Left hindlimb (tissue), 1 donor: ENCODE results near the gene RHOBTB1.

ENCODE experiments used
- DNase-seq: peaks from one replicate; pipeline ENCODE4 v3.0.0-alpha.2; 2018

RHOBTB1 gene

DNA sequence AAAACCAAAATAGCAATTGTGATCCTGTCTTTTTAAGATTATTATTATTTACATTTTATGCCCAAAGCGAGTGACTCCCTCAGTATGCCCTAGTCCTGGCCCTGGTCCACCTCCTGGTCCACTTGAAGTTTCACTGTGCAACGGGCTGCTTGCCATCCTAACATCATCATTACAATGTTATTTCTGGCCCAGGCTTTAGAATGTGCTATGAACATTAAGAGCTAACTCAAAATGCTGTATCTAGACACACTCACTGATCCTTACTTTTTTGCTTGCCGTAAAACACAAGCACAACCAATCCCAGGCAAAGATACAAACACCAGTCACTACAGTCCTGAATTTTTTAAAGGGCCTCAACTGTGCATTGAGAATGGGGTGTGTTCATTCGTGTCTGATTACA is 38.4 kb downstream of the RHOBTB1 start:
- peak; percentile 67 for DNase-seq

GRCh38 chr10:60903096-60903495 is 40.9 kb downstream of the RHOBTB1 start:
- no peak for DNase-seq

- DNase-seq = no peak
Observed at GRCh38 chr10:60901561-60902235, 42.3 kb downstream of the RHOBTB1 start.

GRCh38 chr10:60899266-60899665 is 44.7 kb downstream of the RHOBTB1 start:
- DNase-seq = no peak

GRCh38 chr10:60898321-60898720 is 45.7 kb downstream of the RHOBTB1 start:
- no peak for DNase-seq

DNA sequence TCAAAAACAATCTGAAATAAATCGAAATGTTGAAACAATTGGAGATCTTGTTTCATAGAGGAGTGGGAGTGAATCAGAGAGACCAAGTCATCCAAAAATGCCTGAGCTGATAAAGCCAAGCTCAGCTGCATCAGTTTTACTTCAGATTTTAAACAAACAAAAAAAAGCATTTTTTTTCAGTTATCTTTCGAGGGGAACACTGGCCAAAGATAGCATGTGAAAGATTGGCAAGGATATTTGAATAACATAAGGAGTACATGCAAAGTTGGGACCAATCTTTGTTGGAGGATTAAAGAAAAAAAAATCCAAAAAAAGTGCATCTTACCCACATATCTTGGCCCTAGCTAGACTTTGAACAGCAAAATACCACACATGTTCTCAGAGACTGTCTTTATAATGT is 47.2 kb downstream of the RHOBTB1 start:
- DNase-seq = no peak

DNA sequence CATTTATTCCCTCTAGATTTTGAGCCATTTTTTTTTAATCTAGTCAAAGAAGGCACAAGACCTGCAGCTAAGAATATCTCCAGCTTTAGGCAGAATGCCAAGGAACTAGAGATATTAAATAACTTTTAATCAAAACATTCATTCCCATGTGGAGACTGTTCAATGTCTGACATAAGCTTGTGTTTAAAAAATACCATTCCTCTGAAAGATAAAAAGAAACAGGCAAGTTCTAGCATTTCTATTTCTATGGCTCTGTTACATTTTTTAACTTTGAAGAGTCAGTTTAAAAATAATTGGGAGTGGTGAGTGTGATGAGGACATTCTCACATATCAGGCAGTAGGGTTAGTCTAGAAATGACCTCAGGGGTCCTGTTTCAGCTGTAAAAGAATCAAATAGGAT is 48.0 kb downstream of the RHOBTB1 start:
- DNase-seq = no peak

DNA sequence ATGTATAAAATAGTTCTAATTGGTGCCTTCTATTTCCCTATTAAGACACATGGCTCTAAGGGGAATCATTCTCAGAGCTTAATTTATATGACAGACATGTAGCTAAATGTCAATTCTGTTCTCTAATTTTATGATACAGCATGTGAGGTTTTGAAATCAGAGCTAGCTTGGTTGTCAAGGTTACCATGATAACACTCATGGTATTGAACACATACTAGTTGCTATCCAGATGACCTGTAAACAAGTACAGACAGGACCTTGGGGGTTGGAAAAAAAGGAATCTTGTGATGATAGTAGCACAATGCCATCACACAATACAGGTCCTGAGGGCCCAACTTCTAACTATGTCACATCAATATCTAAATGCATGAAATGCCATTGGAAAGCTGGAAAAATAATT is 49.2 kb downstream of the RHOBTB1 start:
- DNase-seq = no peak

GRCh38 chr10:60893231-60893630 is 50.8 kb downstream of the RHOBTB1 start:
- no peak for DNase-seq

- no peak for DNase-seq
Observed at GRCh38 chr10:60892571-60892970, 51.4 kb downstream of the RHOBTB1 start.

- no peak for DNase-seq
Observed at GRCh38 chr10:60890811-60891210, 53.2 kb downstream of the RHOBTB1 start.

DNA sequence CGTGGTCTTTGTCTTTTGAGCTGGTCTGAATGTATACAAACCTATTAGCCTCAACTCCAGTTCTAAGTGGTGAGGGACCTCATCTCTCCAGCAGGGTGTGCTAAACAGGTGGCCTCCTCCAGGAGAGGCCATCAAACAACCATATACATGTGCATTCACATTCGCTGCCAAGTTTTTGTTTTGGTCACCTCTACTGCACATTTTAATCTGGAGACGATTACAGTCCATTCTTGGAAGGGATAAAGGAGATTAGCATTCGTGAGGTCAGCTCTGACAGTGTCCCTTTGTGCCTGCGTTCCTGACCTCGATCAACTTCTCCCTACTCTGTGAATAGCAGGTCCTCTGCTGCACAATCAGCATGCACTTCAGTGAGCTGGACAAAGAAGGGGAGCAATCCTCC is 60.8 kb downstream of the RHOBTB1 start:
- DNase-seq = no peak

GRCh38 chr10:60878224-60878623 is 65.8 kb downstream of the RHOBTB1 start:
- DNase-seq = no peak

DNA sequence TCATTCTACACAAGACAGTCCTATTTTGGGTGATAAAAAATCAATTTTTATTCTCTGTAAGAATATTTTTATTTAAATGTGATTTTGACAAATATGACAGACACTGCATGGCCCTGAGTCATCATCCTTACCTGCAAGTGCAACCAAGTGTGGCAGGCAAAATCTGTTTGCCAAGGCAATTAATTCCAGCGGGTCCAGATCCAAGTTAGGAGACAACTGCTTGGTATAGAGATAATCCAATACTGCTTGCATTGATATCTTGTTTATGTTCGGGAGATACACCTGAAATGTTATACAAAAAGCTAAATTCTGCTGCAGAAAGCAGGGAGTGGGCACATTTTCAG is 66.2 kb downstream of the RHOBTB1 start:
- DNase-seq = no peak

- DNase-seq = no peak
Observed at GRCh38 chr10:60877061-60877776, 66.8 kb downstream of the RHOBTB1 start.

- DNase-seq = no peak
Observed at GRCh38 chr10:60873758-60874157, 70.2 kb downstream of the RHOBTB1 start.

DNA sequence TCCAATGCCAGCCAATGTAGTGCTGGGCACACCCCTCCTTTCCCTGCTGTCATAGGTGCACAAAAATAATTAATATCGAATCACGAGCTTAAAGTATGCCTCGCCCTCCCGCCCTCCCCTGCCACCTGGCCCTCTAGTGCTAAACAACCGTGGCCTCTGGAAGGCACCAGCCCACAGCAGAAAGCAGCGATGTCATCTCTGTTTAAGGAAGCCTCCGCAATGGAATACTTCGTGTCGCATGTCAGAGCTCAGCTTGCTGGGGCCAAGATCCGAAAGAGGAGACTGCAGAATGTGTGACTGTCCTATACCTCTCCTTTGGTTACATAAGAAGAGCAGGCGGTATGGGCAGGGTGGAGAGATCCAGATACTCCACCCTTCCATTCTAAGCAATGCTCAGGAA is 71.5 kb downstream of the RHOBTB1 start:
- no peak for DNase-seq

DNA sequence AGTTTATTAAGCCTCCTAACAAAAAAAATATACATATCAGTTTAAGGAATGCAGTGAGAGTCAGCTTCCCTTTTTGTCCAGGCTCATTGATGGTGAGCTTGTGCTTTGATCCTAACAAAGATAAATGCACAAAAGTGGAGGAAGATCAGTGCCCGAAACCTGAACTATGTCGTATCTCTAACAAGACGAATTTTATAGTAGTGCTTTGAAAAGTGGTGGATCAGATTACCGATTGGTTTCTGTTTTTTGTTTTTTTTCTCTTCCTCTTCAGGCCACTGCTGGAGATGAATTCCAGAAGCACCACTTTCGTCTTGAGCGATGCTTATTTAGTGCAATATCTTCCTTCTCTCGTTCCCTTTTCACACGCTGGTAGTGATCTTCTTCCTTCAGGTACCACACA is 72.8 kb downstream of the RHOBTB1 start:
- DNase-seq = no peak

GRCh38 chr10:60870803-60871202 is 73.2 kb downstream of the RHOBTB1 start:
- no peak for DNase-seq

- DNase-seq = no peak
Observed at GRCh38 chr10:60870416-60870728, 73.6 kb downstream of the RHOBTB1 start.

DNA sequence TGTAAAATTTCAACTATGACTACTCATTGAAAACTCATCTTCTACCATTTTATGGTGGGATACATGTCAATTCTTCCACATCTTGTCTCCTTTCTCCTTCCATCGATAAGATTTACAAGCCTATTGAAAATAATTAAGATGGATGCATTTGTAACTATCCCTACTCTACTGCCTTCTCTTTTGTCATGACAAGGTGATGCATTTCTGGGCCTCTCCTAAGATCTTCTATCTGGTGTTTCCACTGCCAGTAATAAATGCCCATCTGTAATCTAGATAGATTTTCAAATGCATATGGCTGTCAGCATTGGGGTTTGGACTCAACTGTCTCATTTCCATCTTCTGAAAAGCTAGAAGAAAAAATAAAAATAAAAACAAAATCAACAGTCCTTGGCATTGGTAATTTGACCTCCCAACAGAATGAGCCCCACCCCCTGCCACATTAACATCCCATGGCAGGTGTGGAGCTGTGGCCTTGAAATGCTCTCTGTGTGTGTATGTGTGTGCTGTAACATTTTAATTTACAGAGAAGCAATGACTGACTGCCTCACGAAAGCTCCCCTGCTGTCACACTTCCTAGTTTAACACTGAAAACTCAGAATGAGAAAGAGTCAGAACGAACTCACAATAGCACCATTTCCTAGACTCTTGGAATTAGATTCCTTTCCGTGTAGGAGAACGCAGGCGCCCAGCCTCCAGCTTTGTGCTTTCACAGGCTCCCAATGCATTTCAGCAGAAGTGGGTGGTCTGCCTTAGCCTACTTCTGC is 74.2 kb downstream of the RHOBTB1 start:
- DNase-seq = no peak

DNA sequence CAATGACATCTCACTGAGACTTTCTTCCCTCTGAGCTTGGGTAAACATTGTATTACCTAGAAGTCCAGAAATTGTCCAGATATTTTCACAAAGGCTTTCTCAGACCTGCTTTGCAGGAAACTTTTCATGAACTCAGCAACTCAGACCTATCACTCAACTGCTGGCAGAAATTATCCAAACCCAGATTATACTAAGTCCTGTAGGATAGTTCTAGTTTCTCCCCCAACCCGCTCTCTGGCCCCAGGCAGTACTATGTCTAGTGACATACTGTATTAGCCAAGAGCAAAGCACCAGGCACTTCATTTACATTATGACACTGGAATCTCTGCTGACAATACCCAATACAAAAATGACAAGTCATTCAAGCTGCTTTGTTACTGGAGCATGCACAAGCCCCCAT is 75.0 kb downstream of the RHOBTB1 start:
- DNase-seq = no peak

DNA sequence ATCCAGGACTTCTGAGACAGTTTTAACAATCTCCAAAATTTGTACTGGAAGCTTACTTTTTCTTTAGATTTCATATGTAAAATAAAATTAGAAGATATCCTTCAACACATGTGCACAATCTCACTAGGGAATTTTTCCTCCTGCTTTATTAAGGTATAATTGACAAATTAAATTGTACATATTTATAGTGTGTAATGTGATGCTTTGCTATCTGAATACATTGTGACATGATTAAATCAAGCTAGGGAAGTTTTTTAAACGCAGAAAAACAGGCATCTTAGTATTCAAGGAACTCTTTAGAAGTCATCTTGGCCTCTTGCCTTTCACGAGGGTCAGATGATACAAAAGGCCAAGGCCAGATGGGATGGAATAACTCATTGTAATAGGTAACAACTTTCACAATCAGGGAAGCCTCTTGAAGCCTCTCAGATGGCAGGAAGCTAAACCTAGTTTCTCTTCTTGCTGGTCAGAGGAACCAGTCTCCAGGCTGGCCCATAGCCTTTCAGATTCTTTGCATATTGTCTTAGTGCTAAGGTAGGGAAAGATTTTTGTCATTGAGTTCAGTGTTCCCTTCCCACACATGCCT is 78.7 kb downstream of the RHOBTB1 start:
- DNase-seq = no peak

DNA sequence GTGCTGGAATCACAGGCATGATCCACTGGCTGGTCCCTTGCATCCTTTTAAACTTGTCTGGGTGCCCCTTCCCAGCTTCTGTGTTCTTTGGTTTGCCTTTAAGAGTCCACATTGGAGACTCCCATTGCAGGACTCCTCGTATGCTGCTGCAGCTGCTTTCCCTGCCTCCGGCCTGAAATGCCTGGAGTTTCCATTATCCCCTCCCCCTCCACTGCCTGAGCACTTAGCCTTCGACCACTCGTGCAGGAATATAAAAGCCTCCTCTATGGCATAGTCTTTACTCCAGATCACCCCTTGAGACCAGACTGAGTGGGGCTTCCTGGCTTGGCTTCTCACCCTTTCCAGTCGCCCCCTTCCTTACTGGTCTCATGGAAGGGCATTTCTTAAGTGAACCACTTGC is 80.2 kb downstream of the RHOBTB1 start:
- DNase-seq = no peak
